CD4-positive, alpha-beta T cell treated with Interleukin-4 for 1 hour (primary cell): ENCODE results near the gene PTGS2.

Experiments
- DNase-seq, 2 donors: peaks; one replicate each; pipeline ENCODE4 v3.0.0-alpha.2; 2020 to 2022

PTGS2 gene

GRCh38 chr1:186680245-186681061 is at the start of gene PTGS2:
Gene PTGS2 (minus strand): TSS chr1:186680423. CDS start chr1:186680290, 133 bp downstream.
- DNase-seq = peak; percentile 28 to 70

GRCh38 chr1:186722711-186723309 is 42.6 kb upstream of the PTGS2 start:
- peak in 1 of 2 donors; percentile 13 for DNase-seq

DNA sequence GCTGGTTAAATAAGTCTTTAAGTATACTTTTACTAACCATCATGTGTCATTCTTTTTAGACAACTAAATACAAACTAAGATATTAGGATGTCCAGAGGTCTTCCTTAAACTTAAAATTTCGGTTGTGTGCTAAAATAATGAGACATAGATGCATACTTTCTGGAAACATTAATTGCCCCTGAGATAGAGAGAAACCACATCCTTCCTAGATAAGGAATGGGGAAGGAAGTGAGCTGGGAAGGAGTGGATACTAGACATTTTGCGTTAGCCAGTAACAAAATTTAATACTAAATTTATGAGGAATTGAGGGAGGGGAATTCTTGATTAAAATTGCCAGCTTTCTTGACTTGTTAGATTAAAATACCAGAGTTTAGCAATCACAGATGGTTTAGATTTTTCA is 37.1 kb upstream of the PTGS2 start:
- no peak for DNase-seq

DNA sequence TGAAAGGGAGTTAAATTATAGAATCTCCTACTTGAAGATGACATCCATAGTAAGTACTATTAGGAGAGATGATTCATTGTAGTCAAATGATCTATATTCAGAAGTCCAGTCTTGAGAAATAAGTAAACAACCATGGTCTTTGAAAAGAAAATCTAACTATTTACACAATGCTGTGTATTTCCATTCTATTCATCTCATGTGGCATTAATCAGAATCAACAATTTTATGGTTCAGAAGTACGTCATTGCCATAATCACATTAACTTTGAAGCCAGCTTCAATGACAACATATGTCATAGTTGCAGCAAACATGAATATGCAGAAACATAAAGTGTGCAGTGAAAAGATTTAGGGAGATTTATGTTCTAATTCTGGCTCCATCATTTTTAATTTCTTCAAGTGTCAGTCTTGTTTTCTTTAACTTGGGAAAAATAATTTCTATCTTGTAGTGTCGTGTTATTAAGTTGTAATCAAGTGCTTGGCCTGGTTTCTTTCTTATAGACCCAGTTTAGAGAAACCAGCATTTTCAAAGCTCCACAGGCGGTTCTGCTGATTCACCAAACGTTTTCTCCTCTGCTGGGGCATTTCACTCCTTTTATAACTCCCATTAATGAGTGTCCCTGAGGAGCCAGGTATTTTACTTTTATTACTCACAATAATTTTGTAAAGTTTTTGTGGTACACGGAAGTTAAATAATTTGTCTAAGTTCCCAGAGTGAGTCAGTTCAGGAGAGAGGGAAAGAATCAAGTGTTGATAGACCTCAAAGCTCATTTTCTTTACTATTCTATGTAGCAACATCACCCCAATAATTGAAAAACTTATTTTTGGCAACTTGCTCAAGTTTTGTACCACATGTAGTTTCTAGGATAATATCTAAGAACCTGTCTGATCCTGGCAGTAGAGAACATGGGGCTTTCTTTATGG is 35.9 kb upstream of the PTGS2 start:
- no peak for DNase-seq

GRCh38 chr1:186710696-186711095 is 30.5 kb upstream of the PTGS2 start:
- DNase-seq = no peak

DNA sequence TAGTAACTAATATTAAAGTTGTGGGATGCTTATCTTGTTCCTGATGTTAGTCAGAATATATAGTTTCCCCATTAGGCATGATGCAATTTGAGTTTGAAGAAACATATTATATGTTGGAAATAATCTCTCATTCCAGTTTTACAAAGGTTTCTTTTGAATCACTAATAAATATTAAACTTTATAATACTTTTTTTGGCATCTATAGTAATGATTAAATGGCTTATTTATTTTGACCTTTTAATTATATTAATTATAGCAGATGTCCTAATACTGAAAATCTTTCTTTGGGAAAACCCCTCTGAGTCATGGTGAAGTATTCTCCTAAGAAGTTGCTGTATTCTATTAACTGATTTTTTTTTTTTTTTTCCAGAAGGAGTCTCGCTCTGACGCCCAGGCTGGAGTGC is 28.5 kb upstream of the PTGS2 start:
- DNase-seq = no peak

- DNase-seq = no peak
Observed at GRCh38 chr1:186703209-186703766, 23.1 kb upstream of the PTGS2 start.

GRCh38 chr1:186700722-186701121 is 20.5 kb upstream of the PTGS2 start:
- DNase-seq = no peak

DNA sequence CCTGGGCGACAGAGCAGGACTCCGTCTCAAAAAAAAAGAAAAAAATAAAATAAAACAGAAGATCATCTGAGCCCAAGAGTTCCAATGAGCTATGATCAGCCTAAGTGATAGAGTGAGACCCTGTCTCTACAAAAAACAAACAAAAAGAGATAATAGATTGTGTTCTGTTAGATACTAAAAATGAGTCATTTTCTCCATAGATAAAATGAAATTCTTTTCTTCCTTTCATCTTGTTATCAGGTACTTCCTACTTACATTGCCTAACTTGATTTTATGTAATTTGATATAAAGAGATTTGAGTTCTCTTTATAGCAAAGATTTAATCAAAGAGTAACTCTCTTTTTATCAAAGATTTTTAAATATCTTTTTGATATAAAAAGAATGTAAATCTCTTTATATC is 19.3 kb upstream of the PTGS2 start:
- DNase-seq = no peak

DNA sequence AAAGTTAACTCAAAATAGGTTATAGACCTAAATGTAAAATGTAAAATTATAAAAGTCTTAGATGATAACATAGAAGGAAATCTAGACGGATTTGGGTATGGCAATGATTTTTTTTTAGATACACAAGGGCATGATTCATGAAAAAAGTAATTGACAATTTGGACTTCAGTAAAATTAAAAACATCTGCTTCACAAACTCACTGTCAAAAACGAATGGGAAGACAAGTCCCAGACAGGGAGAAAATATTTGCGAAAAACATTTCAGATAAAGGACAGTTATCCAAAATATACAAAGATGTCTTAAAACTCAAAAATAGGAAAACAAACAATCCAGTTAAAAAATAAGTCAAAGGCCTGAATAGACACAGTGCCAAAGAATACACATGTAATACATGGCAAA is 9.7 kb upstream of the PTGS2 start:
- DNase-seq = no peak

DNA sequence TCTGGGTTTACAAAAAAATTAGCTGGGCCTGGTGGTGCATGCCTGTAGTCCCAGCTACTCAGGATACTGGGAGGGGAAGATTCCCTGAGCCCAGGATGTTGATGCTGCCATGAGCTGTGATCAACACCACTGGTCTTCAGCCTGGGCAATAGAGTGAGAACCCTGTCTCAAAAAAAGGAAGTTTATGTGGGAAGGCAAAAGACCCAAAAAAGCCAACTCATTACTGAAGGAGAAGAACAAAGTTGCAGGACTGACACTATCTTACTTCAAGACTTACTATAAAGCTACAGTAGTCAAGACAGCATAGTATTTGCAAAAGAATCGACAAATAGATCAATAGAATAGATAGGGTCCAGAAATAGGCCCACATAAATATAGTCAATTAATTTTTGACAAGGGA is 9.2 kb upstream of the PTGS2 start:
- no peak for DNase-seq

GRCh38 chr1:186683652-186684410 is 3.6 kb upstream of the PTGS2 start:
- DNase-seq = no peak

DNA sequence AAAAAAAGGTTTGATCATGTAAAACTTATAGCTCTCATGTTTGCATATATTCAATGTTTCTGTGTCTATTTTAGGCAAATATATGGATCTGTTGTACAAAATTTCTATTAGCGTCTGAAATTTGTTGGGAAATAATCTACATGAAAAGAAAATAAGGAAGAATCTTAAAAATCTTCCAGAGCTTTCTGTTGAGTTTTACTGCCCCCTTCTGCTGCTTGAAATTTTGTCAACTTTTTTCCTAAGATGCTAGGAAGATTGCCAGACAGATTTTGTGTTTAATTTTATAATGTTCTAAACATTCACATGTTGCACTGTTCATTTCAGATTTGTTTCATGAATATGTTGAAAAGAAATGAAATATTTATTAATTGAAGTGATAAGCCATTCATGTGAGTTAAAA is 2.5 kb upstream of the PTGS2 start:
- no peak for DNase-seq

GRCh38 chr1:186681801-186682200 is 1.6 kb upstream of the PTGS2 start:
- no peak for DNase-seq

GRCh38 chr1:186681121-186681520 is 898 bp upstream of the PTGS2 start:
- DNase-seq = no peak

- no peak for DNase-seq
Observed at GRCh38 chr1:186679924-186680244, 339 bp downstream of the PTGS2 start.

DNA sequence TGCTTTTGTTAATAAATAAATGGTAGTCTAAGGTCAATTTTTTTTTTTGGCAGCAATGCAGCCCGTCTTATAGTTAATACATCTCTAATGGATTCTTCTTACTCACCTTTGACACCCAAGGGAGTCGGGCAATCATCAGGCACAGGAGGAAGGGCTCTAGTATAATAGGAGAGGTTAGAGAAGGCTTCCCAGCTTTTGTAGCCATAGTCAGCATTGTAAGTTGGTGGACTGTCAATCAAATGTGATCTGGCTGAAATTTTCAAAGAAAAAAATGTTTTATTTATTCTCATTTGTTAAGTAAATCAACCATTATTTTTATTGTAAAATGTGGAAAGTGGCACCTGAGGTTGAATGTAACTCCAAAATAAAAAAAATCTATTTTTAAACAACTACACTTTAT is 2.1 kb downstream of the PTGS2 start:
- DNase-seq = no peak

GRCh38 chr1:186672596-186672995 is 7.6 kb downstream of the PTGS2 start:
- no peak for DNase-seq

DNA sequence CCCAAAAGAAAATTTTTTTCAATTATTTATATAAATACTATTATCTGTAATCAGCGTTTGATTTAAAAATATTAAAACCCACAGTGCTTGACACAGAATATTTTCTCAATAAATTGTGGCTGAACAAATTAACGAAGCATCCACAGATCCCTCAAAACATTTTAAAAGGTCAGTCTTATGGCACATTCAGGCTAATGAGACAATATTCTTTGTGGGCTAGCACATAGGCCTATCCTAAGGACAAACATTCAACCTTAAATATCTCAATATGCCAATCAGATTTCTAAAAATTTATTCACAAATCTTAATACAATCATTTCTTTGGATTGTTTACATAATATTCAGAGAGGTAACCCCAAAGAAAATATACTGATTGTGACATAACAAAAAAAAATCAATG is 8.1 kb downstream of the PTGS2 start:
- no peak for DNase-seq

DNA sequence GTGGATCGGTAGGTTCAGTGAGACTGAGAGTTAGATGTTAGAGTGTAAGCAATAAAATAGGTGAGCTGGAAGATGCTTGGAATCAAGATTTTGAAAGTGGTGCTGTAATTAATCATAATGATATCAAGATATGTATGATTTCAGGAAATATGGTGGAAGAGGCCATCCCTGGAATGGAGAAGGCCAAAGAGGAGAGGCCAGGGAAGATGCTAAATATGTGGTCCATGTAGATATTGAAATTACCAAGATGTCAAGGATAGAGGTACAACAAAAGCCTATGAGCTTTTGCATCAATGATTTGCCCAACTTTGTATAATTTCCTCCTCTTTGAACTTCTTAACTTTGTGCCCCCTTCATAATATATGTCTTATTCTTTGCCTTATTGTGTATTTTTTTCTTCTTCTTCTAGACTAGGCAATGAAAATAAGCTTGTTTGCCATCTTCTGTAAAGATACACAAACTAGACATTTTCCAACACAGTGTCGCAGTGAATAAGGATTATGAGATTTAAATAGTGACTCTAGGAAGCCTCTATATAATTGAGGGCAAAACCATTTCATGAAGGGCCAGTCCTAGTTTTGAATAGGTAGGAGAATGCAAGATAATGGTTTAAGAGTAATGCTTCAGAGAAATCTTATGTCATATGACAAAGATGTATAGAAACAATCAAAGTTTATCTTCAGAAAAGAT is 8.9 kb downstream of the PTGS2 start:
- no peak for DNase-seq

GRCh38 chr1:186670297-186671135 is 9.7 kb downstream of the PTGS2 start:
- DNase-seq = no peak
